ENCODE data around the gene ESYT2. TPM values are rescaled to one million over a fixed set of nuclear protein-coding genes. Genes with fewer than 3 reads are reported as not detected.

The ESYT2 gene
- total and polyA plus RNA-seq, 9 of the 15 experiments (the other 6 are each of a cell fraction or from before 2014, with no cell fraction given): 5.8 to 86.9 (median 64.7) TPM

DNA sequence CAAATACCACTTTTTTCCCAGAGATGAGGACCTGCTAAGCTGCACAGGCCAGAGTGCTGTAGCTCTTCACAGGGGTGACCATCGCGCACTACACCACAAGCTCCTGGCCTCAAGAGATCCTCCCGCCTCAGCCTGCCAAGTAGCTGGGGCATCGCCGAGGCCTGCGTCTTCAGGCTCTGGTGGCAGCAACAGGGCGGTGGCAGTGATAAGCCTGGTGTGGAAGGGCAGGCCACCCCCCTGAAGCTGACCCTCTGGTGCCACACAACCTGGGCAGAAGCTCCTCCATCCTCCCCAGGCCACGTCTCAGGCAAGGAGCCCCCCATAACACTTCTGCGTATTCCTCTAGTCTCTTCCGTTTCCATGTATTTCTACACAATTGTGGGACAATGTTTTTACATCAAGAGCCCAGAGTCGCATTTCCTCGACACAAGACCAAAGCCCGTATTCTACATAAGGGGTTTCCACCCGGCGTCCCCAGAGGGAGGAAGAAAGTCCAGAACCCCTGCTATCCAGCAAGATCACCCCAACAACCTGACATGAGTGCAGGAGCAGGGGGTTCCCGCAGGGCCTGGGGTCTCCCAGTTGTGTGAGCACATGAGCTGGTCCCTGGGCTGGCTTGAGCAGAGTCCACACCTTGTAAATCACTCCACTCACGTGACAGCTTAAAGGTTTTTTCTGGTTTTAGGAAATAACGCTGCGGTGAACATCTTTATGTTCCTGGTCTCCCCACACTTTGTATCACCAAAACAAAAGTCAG, 87.1 kb downstream of the ESYT2 start:
- H2AFZ ChIP-seq (ENCODE audit: low read depth, low read length): no peak overlapping the region
- intact Hi-C loops (cut with micrococcal nuclease) (loop anchor here (5.0 kb wide), 1 partner anchor 40 kb away; the partner anchor contains the start of gene NCAPG2), in situ Hi-C loops (cut with MboI) (no loop called here)
- POLR2A ChIA-PET: interaction anchor here (0.6 to 3.5 kb wide), 10 partner anchors 8 to 117 kb away, joined by 3 to 22 read pairs (median 4); partner anchors contain the start of gene NCAPG2
- no peaks in the 10 kb centered on the region for H3K9me1 ChIP-seq (ENCODE audit: control insufficient read depth, insufficient read depth, low read length)
- CTCF ChIA-PET (ENCODE audit: low intra/inter-chr PET ratio): interaction anchor here (0.6 kb wide), 1 partner anchor 143 kb away, joined by 3 read pairs; no protein-coding TSS in a partner anchor
- 95% methylated on average over 19 of the region's 19 CpGs for WGBS (ENCODE audit: insufficient coverage, low coverage, missing lambda C conversion rate)
- H3K27me3 ChIP-seq (ENCODE audit: control insufficient read depth in 2 of 2, insufficient read depth in 2 of 2, low read length in 2 of 2): no peaks in the 10 kb centered on the region
- H3K4me1 ChIP-seq (replicated peaks in 1 of 2; ENCODE audit: control insufficient read depth in 2 of 2, insufficient read depth in 2 of 2, low read length in 2 of 2): peaks cover 22 to 30% of the 10 kb centered on the region in 2 experiments; a peak in 4 of 5 replicates
- ATAC-seq (no peak), FAIRE-seq (no peak), DNase-seq (ENCODE audit: extremely low read depth in 1 of 4, low spot score in 3 of 4) (no peak)
- no peak for TF ChIP-seq NONO (IDR thresholded peaks at IDR 0.05; ENCODE audit: low read depth in 2 of 2, low read length in 1 of 2)
- peak; percentile 4 for TF ChIP-seq ARHGAP35 (IDR thresholded peaks at IDR 0.05; ENCODE audit: partially characterized antibody)
- TF ChIP-seq, protein P1, sequence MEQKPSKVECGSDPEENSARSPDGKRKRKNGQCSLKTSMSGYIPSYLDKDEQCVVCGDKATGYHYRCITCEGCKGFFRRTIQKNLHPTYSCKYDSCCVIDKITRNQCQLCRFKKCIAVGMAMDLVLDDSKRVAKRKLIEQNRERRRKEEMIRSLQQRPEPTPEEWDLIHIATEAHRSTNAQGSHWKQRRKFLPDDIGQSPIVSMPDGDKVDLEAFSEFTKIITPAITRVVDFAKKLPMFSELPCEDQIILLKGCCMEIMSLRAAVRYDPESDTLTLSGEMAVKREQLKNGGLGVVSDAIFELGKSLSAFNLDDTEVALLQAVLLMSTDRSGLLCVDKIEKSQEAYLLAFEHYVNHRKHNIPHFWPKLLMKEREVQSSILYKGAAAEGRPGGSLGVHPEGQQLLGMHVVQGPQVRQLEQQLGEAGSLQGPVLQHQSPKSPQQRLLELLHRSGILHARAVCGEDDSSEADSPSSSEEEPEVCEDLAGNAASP (IDR thresholded peaks at IDR 0.05): no peak
- 0 out of 2 replicates have a peak, but pooled peaks have one; percentile 14 for TF ChIP-seq PML (IDR thresholded peaks at IDR 0.05; ENCODE audit: low read length)
- no peak overlapping the region for H3K4me3 ChIP-seq
- no peaks in the 10 kb centered on the region for H4K20me1 ChIP-seq (replicated peaks; ENCODE audit: control insufficient read depth, insufficient read depth, low read length)
- H3K4me2 ChIP-seq (ENCODE audit: insufficient read depth, low read length): no peak overlapping the region
- H3K36me3 ChIP-seq (ENCODE audit: control insufficient read depth, insufficient read depth, low read length): peaks cover 92% of the 10 kb centered on the region
- peak overlapping the region in 1 of 2 experiments; percentile 67; a peak in 2 of 4 replicates for H3K9ac ChIP-seq (ENCODE audit: insufficient read depth in 1 of 2, low read depth in 2 of 2, low read length in 2 of 2)
- H3K27ac ChIP-seq (ENCODE audit: extremely low read depth, low read depth, low read length): no peak overlapping the region
- H3K79me2 ChIP-seq (ENCODE audit: control insufficient read depth, insufficient read depth, low read length): no peaks in the 10 kb centered on the region
- H3K9me3 ChIP-seq (replicated peaks; ENCODE audit: control insufficient read depth, insufficient read depth, low read depth, low read length): no peaks in the 10 kb centered on the region
- BruUV-seq (replicated peaks): no TSS peak

Measured in K562 (cell line).